Medulla oblongata (tissue), 1 donor: Measurements from ENCODE around the gene GALNTL6.

Source experiments
- DNase-seq: peaks from one replicate; pipeline ENCODE4 v3.0.0-alpha.2; 2015; ENCODE audit errors: extremely low spot score

Gene GALNTL6

GRCh38 chr4:173057901-173058300, 1244.7 kb downstream of the GALNTL6 start:
- DNase-seq = no peak

GRCh38 chr4:173061160-173061559, 1248.0 kb downstream of the GALNTL6 start:
- no peak for DNase-seq

GRCh38 chr4:173073939-173074500, 1260.8 kb downstream of the GALNTL6 start:
- no peak for DNase-seq

GRCh38 chr4:173074501-173074946, 1261.3 kb downstream of the GALNTL6 start:
- DNase-seq = no peak

GRCh38 chr4:173076903-173077634, 1263.9 kb downstream of the GALNTL6 start:
- DNase-seq = no peak

GRCh38 chr4:173088144-173088543, 1274.9 kb downstream of the GALNTL6 start:
- DNase-seq = no peak
